ENCODE data around the gene HMGN3. TPM values are rescaled to one million over a fixed set of nuclear protein-coding genes. Genes with fewer than 3 reads are reported as not detected.

Gene HMGN3
- total and polyA plus RNA-seq, 2 experiments from 2014 or later, result 240 to 570 TPM

DNA sequence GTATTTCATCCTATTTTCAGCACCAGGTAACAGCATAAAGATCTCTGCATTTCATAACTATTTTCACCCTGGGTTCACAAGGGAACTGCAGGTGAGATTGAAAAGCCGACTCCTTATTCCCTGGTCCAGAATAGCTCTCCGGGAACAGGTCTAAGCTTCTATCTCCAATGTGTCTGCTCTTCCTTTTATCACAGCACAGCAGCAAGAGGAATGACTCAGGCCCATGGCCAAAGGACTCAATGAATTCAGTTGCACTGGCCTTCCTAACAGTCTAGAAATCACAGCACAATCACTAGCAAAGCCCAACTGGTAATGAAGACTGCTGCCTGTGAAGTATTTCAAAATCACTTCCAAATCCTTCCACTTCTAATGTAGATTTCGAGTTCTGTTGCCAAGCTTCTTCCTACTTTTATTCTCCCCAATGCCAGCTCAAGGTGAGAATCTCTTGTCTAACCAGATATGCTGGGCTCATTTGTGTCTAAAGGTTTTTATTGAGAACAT, 30.7 kb downstream of the HMGN3 start:
- H3K4me1 ChIP-seq (ENCODE audit: low read depth), result no peaks in the 10 kb centered on the region
- no peaks in the 10 kb centered on the region for H3K27me3 ChIP-seq
- TF ChIP-seq, protein P1, sequence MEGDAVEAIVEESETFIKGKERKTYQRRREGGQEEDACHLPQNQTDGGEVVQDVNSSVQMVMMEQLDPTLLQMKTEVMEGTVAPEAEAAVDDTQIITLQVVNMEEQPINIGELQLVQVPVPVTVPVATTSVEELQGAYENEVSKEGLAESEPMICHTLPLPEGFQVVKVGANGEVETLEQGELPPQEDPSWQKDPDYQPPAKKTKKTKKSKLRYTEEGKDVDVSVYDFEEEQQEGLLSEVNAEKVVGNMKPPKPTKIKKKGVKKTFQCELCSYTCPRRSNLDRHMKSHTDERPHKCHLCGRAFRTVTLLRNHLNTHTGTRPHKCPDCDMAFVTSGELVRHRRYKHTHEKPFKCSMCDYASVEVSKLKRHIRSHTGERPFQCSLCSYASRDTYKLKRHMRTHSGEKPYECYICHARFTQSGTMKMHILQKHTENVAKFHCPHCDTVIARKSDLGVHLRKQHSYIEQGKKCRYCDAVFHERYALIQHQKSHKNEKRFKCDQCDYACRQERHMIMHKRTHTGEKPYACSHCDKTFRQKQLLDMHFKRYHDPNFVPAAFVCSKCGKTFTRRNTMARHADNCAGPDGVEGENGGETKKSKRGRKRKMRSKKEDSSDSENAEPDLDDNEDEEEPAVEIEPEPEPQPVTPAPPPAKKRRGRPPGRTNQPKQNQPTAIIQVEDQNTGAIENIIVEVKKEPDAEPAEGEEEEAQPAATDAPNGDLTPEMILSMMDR (IDR thresholded peaks at IDR 0.05; ENCODE audit: low read depth, low read length), result no peak
- no peaks in the 10 kb centered on the region for H3K9me3 ChIP-seq (ENCODE audit: low read depth)
- no peak for DNase-seq (ENCODE audit: low read depth in 1 of 2, low spot score in 1 of 2)
- H3K27ac ChIP-seq, result no peak overlapping the region
- peaks cover 37% of the 10 kb centered on the region for H3K36me3 ChIP-seq
- no peak overlapping the region for H3K4me3 ChIP-seq

DNA sequence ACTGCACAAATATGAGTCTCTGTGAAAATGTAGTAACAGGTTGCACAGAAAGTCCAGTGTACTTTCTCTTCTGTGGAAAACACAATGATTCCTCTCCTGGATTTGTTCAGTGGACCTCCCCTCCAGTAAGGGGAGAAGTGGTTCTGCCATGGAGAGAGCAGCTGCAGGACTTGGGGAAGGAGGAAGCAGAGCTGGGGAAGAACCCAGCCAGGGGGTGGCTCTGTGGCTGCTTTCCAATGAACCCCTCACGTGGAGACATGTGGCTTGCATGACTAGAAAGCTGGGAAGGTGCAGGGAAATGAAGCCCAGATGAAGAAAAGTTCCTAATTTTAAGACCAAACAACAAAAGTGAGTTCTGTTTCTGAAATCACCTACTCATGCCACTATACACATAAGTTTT, 31.9 kb downstream of the HMGN3 start:
- Histone ChIP-seq H3K9me3 (ENCODE audit: low read depth) (no peaks in the 10 kb centered on the region), H3K4me1 (ENCODE audit: low read depth) (no peaks in the 10 kb centered on the region), H3K27ac (peak overlapping the region; percentile 54), H3K36me3 (peaks cover 24% of the 10 kb centered on the region), H3K27me3 (no peaks in the 10 kb centered on the region), H3K4me3 (no peak overlapping the region)
- TF ChIP-seq, protein P1 (IDR thresholded peaks at IDR 0.05; ENCODE audit: low read depth, low read length), result no peak
- DNase-seq (ENCODE audit: low read depth in 1 of 2, low spot score in 1 of 2), result no peak

DNA sequence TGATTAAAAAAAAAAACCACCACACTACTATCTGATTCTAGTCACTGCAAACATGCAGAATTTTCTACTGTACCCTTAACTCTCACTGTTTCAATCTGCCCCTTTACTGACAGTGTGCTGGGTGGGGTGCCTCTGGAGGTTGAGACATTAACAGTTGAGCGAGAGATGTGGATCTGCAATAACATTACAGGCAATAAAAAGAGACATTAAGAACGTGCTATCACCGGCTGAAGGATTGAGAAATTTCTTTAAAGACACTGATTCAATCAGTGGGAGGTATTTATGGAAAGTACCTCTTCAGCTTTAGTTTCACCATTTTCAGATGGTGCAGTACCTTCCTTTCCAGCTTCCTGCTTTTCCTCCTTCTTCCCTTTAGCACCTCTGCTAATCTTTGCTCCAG, 32.5 kb downstream of the HMGN3 start:
- Histone ChIP-seq H3K4me1 (ENCODE audit: low read depth) (no peaks in the 10 kb centered on the region), H3K4me3 (no peak overlapping the region), H3K27me3 (no peaks in the 10 kb centered on the region), H3K9me3 (ENCODE audit: low read depth) (no peaks in the 10 kb centered on the region), H3K36me3 (peaks cover 22% of the 10 kb centered on the region), H3K27ac (peak overlapping the region; percentile 54)
- TF ChIP-seq, protein P1 (IDR thresholded peaks at IDR 0.05; ENCODE audit: low read depth, low read length), result no peak
- no peak for DNase-seq (ENCODE audit: low read depth in 1 of 2, low spot score in 1 of 2)

DNA sequence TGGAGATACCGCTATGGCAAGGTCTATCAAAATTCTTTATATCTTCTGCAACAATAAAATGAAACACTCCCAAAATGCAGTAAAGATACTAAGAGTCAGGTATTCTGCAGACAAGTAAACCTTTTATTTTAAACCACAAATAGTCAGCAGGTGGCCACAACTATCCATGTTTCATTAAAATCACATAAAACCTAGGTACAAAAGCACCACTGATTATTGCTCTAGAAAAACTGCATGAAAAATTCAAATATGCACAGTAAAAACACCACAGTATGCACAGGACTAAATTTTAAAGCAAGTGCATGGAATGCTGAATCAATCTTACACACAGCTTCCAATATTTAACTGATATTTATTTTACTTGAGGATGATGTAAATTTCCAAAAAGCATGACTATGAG, 33.3 kb downstream of the HMGN3 start:
- no peak overlapping the region for H3K27ac ChIP-seq
- H3K4me1 ChIP-seq (ENCODE audit: low read depth), result no peaks in the 10 kb centered on the region
- no peaks in the 10 kb centered on the region for H3K27me3 ChIP-seq
- no peaks in the 10 kb centered on the region for H3K9me3 ChIP-seq (ENCODE audit: low read depth)
- no peak overlapping the region for H3K4me3 ChIP-seq
- TF ChIP-seq, protein P1 (IDR thresholded peaks at IDR 0.05; ENCODE audit: low read depth, low read length), result no peak
- H3K36me3 ChIP-seq, result peaks cover 18% of the 10 kb centered on the region
- no peak for DNase-seq (ENCODE audit: low read depth in 1 of 2, low spot score in 1 of 2)

DNA sequence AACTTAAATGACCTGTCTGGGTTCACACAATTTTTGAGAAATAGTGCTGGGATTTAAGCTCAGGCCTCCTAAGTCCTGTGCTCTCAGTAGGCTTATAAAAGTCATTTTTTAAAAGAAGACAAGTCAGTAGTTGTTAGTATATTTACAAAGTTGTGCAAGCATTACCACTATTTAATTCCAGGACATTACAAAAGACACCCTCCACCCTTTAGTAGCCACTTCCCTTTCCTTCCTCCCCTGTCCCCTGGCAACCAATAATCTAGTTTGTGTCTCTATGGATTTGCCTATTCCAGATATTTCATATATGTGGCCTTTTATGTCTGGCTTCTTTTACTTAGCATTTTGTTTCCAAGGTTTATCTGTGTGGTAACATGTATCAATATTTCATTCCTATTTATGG, 37.6 kb downstream of the HMGN3 start:
- no peaks in the 10 kb centered on the region for H3K27me3 ChIP-seq
- DNase-seq (ENCODE audit: low read depth in 1 of 2, low spot score in 1 of 2), result no peak
- no peak overlapping the region for H3K4me3 ChIP-seq
- no peaks in the 10 kb centered on the region for H3K4me1 ChIP-seq (ENCODE audit: low read depth)
- TF ChIP-seq, protein P1 (IDR thresholded peaks at IDR 0.05; ENCODE audit: low read depth, low read length), result no peak
- no peak overlapping the region for H3K27ac ChIP-seq
- H3K36me3 ChIP-seq, result peaks cover 10% of the 10 kb centered on the region
- no peaks in the 10 kb centered on the region for H3K9me3 ChIP-seq (ENCODE audit: low read depth)

DNA sequence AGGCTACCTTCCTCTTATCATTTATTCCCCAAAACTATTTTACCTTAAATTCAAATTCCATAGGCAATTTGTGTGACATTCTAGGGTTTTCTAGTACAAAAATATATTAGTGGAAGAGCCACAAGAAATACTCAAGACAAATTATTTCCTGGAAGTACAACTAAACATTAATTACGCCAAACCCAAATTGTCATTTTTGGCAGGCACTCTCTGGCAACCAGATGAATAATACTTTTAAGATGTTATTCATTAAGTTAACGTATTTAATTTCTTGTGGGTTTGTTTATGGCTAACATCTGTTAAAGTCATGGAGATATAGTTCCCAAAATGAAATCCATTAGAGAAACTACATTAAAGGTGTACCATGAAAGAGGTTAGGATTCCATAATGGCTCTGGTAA, 40.5 kb downstream of the HMGN3 start:
- TF ChIP-seq, protein P1 (IDR thresholded peaks at IDR 0.05; ENCODE audit: low read depth, low read length), result no peak
- no peak for DNase-seq (ENCODE audit: low read depth in 1 of 2, low spot score in 1 of 2)
- H3K36me3 ChIP-seq, result no peaks in the 10 kb centered on the region
- no peak overlapping the region for H3K4me3 ChIP-seq
- H3K27ac ChIP-seq, result no peak overlapping the region
- H3K4me1 ChIP-seq (ENCODE audit: low read depth), result no peaks in the 10 kb centered on the region
- no peaks in the 10 kb centered on the region for H3K27me3 ChIP-seq
- no peaks in the 10 kb centered on the region for H3K9me3 ChIP-seq (ENCODE audit: low read depth)
